Measurements from ENCODE around the gene LRRC9. TPM values are rescaled to one million over a fixed set of nuclear protein-coding genes. Genes with fewer than 3 reads are reported as not detected.
A peak's percentile ranks its signal among the peaks of the same experiment; 100 is the strongest.
"Not testable (repeated sequence)": the region's sequence is repeated elsewhere in the genome, so short reads cannot be mapped to it uniquely, and the experiment has no call there.

LRRC9 gene
- polyA plus RNA-seq, 6 donors from 2014 or later: not detected

- Mint-ChIP-seq H3K27me3 (peaks cover 0 to 9% (median 0%) of the 10 kb centered on the region in 3 donors), H3K9me3 (peaks cover 0 to 6% (median 3%) of the 10 kb centered on the region in 7 donors), H3K4me1 (peaks cover 15 to 18% (median 16%) of the 10 kb centered on the region in 3 donors), H3K4me3 (peak overlapping the region; percentile 88 to 98 (median 95)), H3K36me3 (no peaks in the 10 kb centered on the region), H3K27ac (peak overlapping the region; percentile 89 to 99 (median 98))
- DNase-seq: no peak
- ATAC-seq (ENCODE audit: low read depth in 2 of 2): peak in 1 of 2 donors; percentile 1
Measured at GRCh38 chr14:59964251-59965007, 44.5 kb downstream of the LRRC9 start.

GRCh38 chr14:59969319-59969718 lies 49.4 kb downstream of the LRRC9 start:
- Mint-ChIP-seq H3K27ac (no peak overlapping the region), H3K36me3 (no peaks in the 10 kb centered on the region), H3K27me3 (peaks cover 10 to 18% (median 13%) of the 10 kb centered on the region in 3 donors), H3K9me3 (peaks cover 0 to 1% (median 0%) of the 10 kb centered on the region in 7 donors), H3K4me3 (no peak overlapping the region), H3K4me1 (peaks cover 13% of the 10 kb centered on the region in 3 donors)
- no peak for DNase-seq
- ATAC-seq (ENCODE audit: low read depth in 2 of 2): no peak

- Mint-ChIP-seq H3K9me3 (no peaks in the 10 kb centered on the region), H3K4me3 (no peak overlapping the region), H3K27me3 (peaks cover 0 to 8% (median 0%) of the 10 kb centered on the region in 3 donors), H3K27ac (no peak overlapping the region), H3K4me1 (no peaks in the 10 kb centered on the region), H3K36me3 (no peaks in the 10 kb centered on the region)
- DNase-seq: no peak
- ATAC-seq (ENCODE audit: low read depth in 2 of 2): no peak
Measured at GRCh38 chr14:59981564-59981963, 61.6 kb downstream of the LRRC9 start.

- no peak overlapping the region for H3K4me3 Mint-ChIP-seq
- peaks cover 0 to 8% (median 0%) of the 10 kb centered on the region in 3 donors for H3K27me3 Mint-ChIP-seq
- DNase-seq: no peak
- ATAC-seq (ENCODE audit: low read depth in 2 of 2): no peak
- no peaks in the 10 kb centered on the region for H3K36me3 Mint-ChIP-seq
- no peak overlapping the region for H3K27ac Mint-ChIP-seq
- H3K4me1 Mint-ChIP-seq: no peaks in the 10 kb centered on the region
- no peaks in the 10 kb centered on the region for H3K9me3 Mint-ChIP-seq
Measured at GRCh38 chr14:59983048-59983447, 63.1 kb downstream of the LRRC9 start.

- Mint-ChIP-seq H3K4me1 (no peaks in the 10 kb centered on the region), H3K36me3 (peaks cover 0 to 7% of the 10 kb centered on the region in 2 donors), H3K27me3 (peaks cover 0 to 20% (median 16%) of the 10 kb centered on the region in 3 donors), H3K4me3 (no peak overlapping the region), H3K9me3 (peaks cover 0 to 9% (median 4%) of the 10 kb centered on the region in 7 donors), H3K27ac (no peak overlapping the region)
- no peak for DNase-seq
- ATAC-seq (ENCODE audit: low read depth in 2 of 2): no peak
Measured at GRCh38 chr14:59986556-59987059, 66.7 kb downstream of the LRRC9 start.

GRCh38 chr14:59997449-59997848 lies 77.5 kb downstream of the LRRC9 start:
- H3K9me3 Mint-ChIP-seq: peaks cover 0 to 5% (median 0%) of the 10 kb centered on the region in 7 donors
- DNase-seq: no peak
- H3K4me1 Mint-ChIP-seq: no peaks in the 10 kb centered on the region
- H3K36me3 Mint-ChIP-seq: no peaks in the 10 kb centered on the region
- H3K4me3 Mint-ChIP-seq: no peak overlapping the region
- no peak for ATAC-seq (ENCODE audit: low read depth in 2 of 2)
- H3K27ac Mint-ChIP-seq: no peak overlapping the region
- H3K27me3 Mint-ChIP-seq: peaks cover 3 to 11% (median 10%) of the 10 kb centered on the region in 3 donors

GRCh38 chr14:59997966-59998365 lies 78.0 kb downstream of the LRRC9 start:
- Mint-ChIP-seq H3K27ac (no peak overlapping the region), H3K9me3 (no peaks in the 10 kb centered on the region), H3K27me3 (peaks cover 3 to 10% (median 7%) of the 10 kb centered on the region in 3 donors), H3K4me1 (no peaks in the 10 kb centered on the region), H3K4me3 (no peak overlapping the region), H3K36me3 (no peaks in the 10 kb centered on the region)
- DNase-seq (no peak), ATAC-seq (ENCODE audit: low read depth in 2 of 2) (no peak)

- Mint-ChIP-seq H3K9me3 (no peaks in the 10 kb centered on the region), H3K4me3 (no peak overlapping the region), H3K4me1 (no peaks in the 10 kb centered on the region), H3K27me3 (peaks cover 3 to 10% (median 7%) of the 10 kb centered on the region in 3 donors), H3K36me3 (no peaks in the 10 kb centered on the region), H3K27ac (no peak overlapping the region)
- DNase-seq (no peak), ATAC-seq (ENCODE audit: low read depth in 2 of 2) (no peak)
Measured at GRCh38 chr14:59998564-59998963, 78.6 kb downstream of the LRRC9 start.

- no peak for ATAC-seq (ENCODE audit: low read depth in 2 of 2)
- no peak overlapping the region for H3K4me3 Mint-ChIP-seq
- H3K9me3 Mint-ChIP-seq: no peaks in the 10 kb centered on the region
- no peaks in the 10 kb centered on the region for H3K36me3 Mint-ChIP-seq
- no peak for DNase-seq
- H3K27me3 Mint-ChIP-seq: peaks cover 9 to 12% (median 10%) of the 10 kb centered on the region in 3 donors
- H3K4me1 Mint-ChIP-seq: no peaks in the 10 kb centered on the region
- peak overlapping the region in 1 of 6 donors; percentile 82 for H3K27ac Mint-ChIP-seq
Measured at GRCh38 chr14:60002819-60003492, 83.0 kb downstream of the LRRC9 start.

GRCh38 chr14:60003991-60004390 lies 84.0 kb downstream of the LRRC9 start:
- ATAC-seq (ENCODE audit: low read depth in 2 of 2) (no peak), DNase-seq (no peak)
- Mint-ChIP-seq H3K4me3 (no peak overlapping the region), H3K4me1 (no peaks in the 10 kb centered on the region), H3K36me3 (no peaks in the 10 kb centered on the region), H3K27me3 (peaks cover 12 to 13% (median 12%) of the 10 kb centered on the region in 3 donors), H3K27ac (no peak overlapping the region), H3K9me3 (peaks cover 0 to 2% (median 0%) of the 10 kb centered on the region in 7 donors)

GRCh38 chr14:60008042-60008441 lies 88.1 kb downstream of the LRRC9 start:
- ATAC-seq (ENCODE audit: low read depth in 2 of 2): no peak
- no peak for DNase-seq
- Mint-ChIP-seq H3K9me3 (peaks cover 6 to 16% (median 12%) of the 10 kb centered on the region in 7 donors), H3K4me3 (no peak overlapping the region), H3K36me3 (peaks cover 6 to 7% of the 10 kb centered on the region in 2 donors), H3K27me3 (peaks cover 13 to 19% (median 16%) of the 10 kb centered on the region in 3 donors), H3K27ac (no peak overlapping the region), H3K4me1 (no peaks in the 10 kb centered on the region)

- H3K27me3 Mint-ChIP-seq: peaks cover 18 to 20% (median 19%) of the 10 kb centered on the region in 3 donors
- H3K36me3 Mint-ChIP-seq; H3K27ac Mint-ChIP-seq; ATAC-seq (ENCODE audit: low read depth in 2 of 2); H3K4me1 Mint-ChIP-seq; H3K4me3 Mint-ChIP-seq; DNase-seq: not testable (repeated sequence)
- H3K9me3 Mint-ChIP-seq: peaks cover 8 to 27% (median 16%) of the 10 kb centered on the region in 7 donors
Measured at GRCh38 chr14:60010263-60010662, 90.3 kb downstream of the LRRC9 start.

- Mint-ChIP-seq H3K4me3 (no peak overlapping the region), H3K4me1 (no peaks in the 10 kb centered on the region), H3K36me3 (peaks cover 6 to 7% of the 10 kb centered on the region in 2 donors), H3K27me3 (peaks cover 9 to 24% (median 15%) of the 10 kb centered on the region in 3 donors), H3K27ac (no peak overlapping the region), H3K9me3 (peaks cover 8 to 26% (median 12%) of the 10 kb centered on the region in 7 donors)
- ATAC-seq (ENCODE audit: low read depth in 2 of 2) (no peak), DNase-seq (no peak)
Measured at GRCh38 chr14:60014402-60014801, 94.5 kb downstream of the LRRC9 start.
